ENCODE results near the gene PLEKHH2.
"Not testable (repeated sequence)": the region's sequence is repeated elsewhere in the genome, so short reads cannot be mapped to it uniquely, and the experiment has no call there.

Gene PLEKHH2

DNA sequence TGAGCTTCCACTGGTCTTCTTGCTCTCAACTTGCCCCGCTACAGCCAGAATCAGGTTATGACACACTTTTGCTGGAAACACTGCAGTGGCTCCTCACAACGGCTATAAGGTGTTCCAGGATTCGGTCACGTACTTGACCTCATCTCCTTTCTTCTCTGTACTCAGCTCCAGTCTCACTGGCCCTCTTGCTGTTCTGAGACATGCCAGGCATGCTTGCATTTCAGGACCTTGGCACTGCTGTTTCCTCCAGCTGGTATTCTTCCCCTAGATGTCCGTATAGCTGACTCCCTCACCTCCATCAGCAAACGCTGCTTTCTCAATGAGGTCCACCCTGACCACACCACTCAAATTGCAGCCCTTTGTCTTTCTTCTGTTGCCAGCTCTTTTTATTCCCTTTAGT lies 71.1 kb downstream of the PLEKHH2 start:
- Histone ChIP-seq H4K20me1 (no peaks in the 10 kb centered on the region), H3K27ac (no peak overlapping the region), H3K9ac (no peak overlapping the region), H3K4me2 (no peak overlapping the region), H3K4me3 (no peak overlapping the region), H3K9me3 (replicated peaks in 1 of 11) (no peaks in the 10 kb centered on the region), H3K36me3 (no peaks in the 10 kb centered on the region), H3K4me1 (peaks cover 0 to 11% (median 2%) of the 10 kb centered on the region in 10 experiments; a peak in 8 of 20 replicates), H3K27me3 (no peaks in the 10 kb centered on the region)
- TF ChIP-seq Cebpa-rat (IDR thresholded peaks at IDR 0.05), result no peak

DNA sequence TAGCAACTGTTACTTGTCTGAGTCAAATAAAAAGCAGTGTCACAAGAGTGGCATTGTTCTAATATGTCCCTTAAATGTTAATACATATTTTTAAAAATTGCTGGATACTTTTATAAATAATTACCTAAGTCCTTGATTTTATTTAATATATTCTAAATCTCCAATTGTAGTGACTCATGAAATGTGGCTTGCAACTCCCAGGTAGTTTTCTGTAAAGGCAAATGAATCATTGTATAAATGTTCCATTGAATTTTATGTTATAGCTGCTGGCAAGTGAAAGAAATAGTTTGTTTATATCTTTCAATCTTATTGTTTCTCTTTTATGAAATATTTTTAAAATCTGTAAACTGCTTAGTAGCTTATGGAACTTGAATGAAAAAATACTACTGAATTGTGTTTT lies 71.8 kb downstream of the PLEKHH2 start:
- Histone ChIP-seq H3K9me3 (replicated peaks in 1 of 11) (no peaks in the 10 kb centered on the region), H3K4me3 (no peak overlapping the region), H3K4me2 (no peak overlapping the region), H3K4me1 (peaks cover 0 to 15% (median 3%) of the 10 kb centered on the region in 10 experiments; a peak in 11 of 20 replicates), H3K36me3 (no peaks in the 10 kb centered on the region), H3K27ac (no peak overlapping the region), H4K20me1 (no peaks in the 10 kb centered on the region), H3K9ac (no peak overlapping the region), H3K27me3 (no peaks in the 10 kb centered on the region)
- TF ChIP-seq Cebpa-rat (IDR thresholded peaks at IDR 0.05), result no peak

DNA sequence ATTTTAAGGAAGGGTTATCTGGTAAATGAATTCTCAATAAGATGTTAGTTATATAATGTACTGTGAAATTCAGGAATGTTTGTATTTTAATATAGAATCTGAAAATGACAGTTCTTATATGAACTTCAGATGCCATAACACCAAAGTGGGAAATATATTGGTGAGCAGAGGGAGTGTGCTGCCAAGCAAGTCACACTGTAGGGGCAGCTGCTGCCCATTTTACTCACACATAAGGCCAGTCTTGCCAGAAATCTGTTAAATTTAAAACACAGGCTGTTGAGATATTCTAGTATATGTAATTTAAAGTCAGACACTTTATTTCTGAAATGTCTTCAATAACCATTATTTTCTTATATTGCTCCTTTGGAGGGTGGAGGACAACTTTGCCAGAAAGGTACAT lies 73.8 kb downstream of the PLEKHH2 start:
- H3K9me3 ChIP-seq (replicated peaks in 1 of 11), result no peaks in the 10 kb centered on the region
- H3K4me1 ChIP-seq, result peaks cover 0 to 33% (median 10%) of the 10 kb centered on the region in 10 experiments; a peak in 11 of 20 replicates
- H3K36me3 ChIP-seq, result no peaks in the 10 kb centered on the region
- no peak overlapping the region for H3K27ac ChIP-seq
- H4K20me1 ChIP-seq, result no peaks in the 10 kb centered on the region
- no peak overlapping the region for H3K9ac ChIP-seq
- TF ChIP-seq Cebpa-rat (IDR thresholded peaks at IDR 0.05), result no peak
- no peak overlapping the region for H3K4me2 ChIP-seq
- H3K27me3 ChIP-seq, result no peaks in the 10 kb centered on the region
- H3K4me3 ChIP-seq, result no peak overlapping the region

DNA sequence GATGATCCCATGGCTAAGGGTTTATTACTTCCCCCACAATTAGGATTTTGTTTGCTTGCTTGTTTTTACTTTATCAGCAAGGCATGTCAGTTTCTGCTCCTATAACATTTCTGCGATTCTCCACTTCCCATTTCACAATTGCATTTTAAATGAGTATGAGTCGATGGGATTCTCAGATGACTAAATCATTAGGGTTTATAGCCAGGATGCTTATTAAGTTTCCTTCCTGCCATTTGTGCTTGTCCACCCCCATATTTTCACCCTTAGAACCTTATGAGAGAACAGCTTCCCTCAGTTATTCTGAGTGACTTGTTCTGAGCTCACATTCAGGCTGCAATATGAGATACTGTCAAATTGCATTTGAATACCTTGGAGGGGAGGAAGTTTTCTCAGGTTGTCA lies 77.1 kb downstream of the PLEKHH2 start:
- H4K20me1 ChIP-seq, result no peaks in the 10 kb centered on the region
- H3K9me3 ChIP-seq (replicated peaks in 1 of 11), result no peaks in the 10 kb centered on the region
- H3K4me2 ChIP-seq, result peak overlapping the region in 6 of 11 experiments; percentile 25 to 70 (median 56); a peak in 12 of 22 replicates
- TF ChIP-seq Cebpa-rat (IDR thresholded peaks at IDR 0.05), result no peak
- H3K4me1 ChIP-seq, result peaks cover 18 to 50% (median 29%) of the 10 kb centered on the region in 10 experiments
- no peak overlapping the region for H3K4me3 ChIP-seq
- H3K36me3 ChIP-seq, result no peaks in the 10 kb centered on the region
- H3K27ac ChIP-seq, result peak overlapping the region in 1 of 11 experiments; percentile 6; a peak in 2 of 22 replicates
- no peaks in the 10 kb centered on the region for H3K27me3 ChIP-seq
- no peak overlapping the region for H3K9ac ChIP-seq

DNA sequence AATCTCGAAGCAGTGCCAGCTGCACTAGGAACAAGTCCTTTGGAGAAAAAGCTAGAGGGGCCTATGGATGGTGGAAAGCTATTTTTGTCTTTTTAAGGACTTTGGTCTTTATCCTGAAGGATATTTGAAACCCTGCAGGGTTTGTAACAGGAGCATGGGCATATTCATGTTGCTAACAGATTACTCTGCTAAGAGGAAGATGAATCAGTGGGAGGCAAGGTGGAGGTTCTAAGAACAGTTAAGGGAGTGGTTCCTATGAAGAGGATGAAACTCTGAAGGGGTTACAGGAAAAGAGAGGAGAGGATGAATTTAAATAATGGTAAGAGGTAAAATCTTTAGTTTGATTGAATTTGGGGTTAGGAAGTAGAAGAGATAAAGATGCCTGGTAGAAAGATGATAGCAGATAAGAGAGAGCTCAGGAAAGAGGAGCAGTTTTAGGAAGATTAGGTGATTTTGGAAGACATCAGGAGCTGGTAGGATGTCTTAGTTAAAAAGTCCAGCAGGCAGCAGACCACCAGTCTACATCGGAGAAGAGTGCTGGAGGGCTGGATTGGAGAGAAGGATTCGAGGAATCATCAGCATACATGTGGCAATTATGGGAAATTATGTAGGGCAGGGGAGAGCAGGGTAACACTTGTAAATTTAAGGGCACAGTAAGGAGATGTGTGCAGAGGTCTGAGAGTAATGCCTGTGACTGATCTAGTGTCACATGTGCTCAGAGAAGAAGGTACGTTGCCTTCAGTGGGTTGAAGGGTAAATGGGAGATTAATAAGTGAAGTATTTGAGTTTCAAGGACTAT lies 78.4 kb downstream of the PLEKHH2 start:
- peak overlapping the region in 4 of 11 experiments; percentile 36 to 70 (median 70); a peak in 6 of 22 replicates for H3K4me2 ChIP-seq
- TF ChIP-seq Cebpa-rat (IDR thresholded peaks at IDR 0.05), result no peak
- H3K9ac ChIP-seq, result no peak overlapping the region
- no peak overlapping the region for H3K27ac ChIP-seq
- H3K4me3 ChIP-seq, result no peak overlapping the region
- no peaks in the 10 kb centered on the region for H3K36me3 ChIP-seq
- no peaks in the 10 kb centered on the region for H3K9me3 ChIP-seq (replicated peaks in 1 of 11)
- no peaks in the 10 kb centered on the region for H3K27me3 ChIP-seq
- H4K20me1 ChIP-seq, result no peaks in the 10 kb centered on the region
- peaks cover 18 to 50% (median 31%) of the 10 kb centered on the region in 10 experiments for H3K4me1 ChIP-seq

DNA sequence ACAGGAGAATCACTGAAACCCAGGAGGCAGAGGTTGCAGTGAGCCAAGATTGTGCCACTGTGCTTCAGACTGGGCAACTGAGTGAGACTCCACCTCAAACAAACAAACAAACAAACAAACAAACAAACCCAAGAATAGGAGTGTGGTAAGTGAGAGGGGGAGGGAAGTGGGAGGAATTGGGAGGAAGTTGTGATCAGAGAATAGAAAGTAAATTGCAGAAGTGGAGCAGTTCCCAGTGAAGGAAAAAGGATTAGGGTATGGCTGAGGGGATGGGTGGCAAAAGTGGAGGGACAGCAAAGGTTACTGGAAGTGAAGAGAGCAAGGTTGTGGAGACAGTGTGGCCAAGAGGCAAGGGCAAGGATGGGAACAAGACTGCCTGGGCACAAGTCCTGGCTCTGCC lies 80.3 kb downstream of the PLEKHH2 start:
- no peak overlapping the region for H3K4me3 ChIP-seq

DNA sequence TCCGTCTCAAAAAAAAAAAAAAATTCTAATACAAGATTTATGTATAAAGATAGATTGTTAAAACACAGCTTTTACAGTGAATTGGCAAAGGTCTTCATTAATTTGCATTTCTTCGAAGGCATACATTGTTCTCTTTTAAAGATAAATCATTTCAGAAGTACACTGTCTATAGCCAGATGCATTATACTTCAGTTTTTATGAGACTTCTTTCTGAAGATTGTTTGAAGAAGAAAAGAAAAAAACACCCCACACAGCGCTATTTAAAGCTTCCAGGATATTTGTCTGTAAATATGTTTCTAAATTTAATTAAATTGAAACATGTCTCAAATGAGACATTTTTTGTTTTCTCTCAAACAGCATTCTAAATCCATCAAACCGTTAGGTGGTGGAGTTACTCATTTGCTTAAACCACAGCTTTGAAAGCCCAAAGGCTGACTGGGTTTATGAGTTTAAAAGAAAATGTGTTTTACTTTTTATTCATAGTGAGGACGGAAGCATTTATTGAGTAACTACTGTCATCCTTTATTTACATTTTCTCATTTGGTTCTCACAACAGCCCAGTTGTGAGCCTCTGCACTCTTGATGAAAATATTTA lies 81.6 kb downstream of the PLEKHH2 start:
- H4K20me1 ChIP-seq, result no peaks in the 10 kb centered on the region
- no peaks in the 10 kb centered on the region for H3K36me3 ChIP-seq
- no peak for TF ChIP-seq Cebpa-rat (IDR thresholded peaks at IDR 0.05)
- H3K9me3 ChIP-seq (replicated peaks in 1 of 11), result no peaks in the 10 kb centered on the region
- H3K27ac ChIP-seq, result no peak overlapping the region
- H3K9ac ChIP-seq, result no peak overlapping the region; a peak in 2 of 22 replicates
- H3K27me3 ChIP-seq, result no peaks in the 10 kb centered on the region
- H3K4me1 ChIP-seq, result peaks cover 18 to 49% (median 31%) of the 10 kb centered on the region in 10 experiments
- no peak overlapping the region for H3K4me3 ChIP-seq
- H3K4me2 ChIP-seq, result peak overlapping the region; percentile 10 to 62 (median 40); a peak in 15 of 22 replicates

More for the DNA sequence above, 80.3 kb downstream of the PLEKHH2 start:
- H3K27me3 ChIP-seq, result no peaks in the 10 kb centered on the region
- no peaks in the 10 kb centered on the region for H4K20me1 ChIP-seq
- no peak overlapping the region for H3K9ac ChIP-seq
- peaks cover 18 to 50% (median 31%) of the 10 kb centered on the region in 10 experiments for H3K4me1 ChIP-seq
- H3K4me2 ChIP-seq, result peak overlapping the region; percentile 25 to 62 (median 46); a peak in 20 of 22 replicates
- peak overlapping the region in 3 of 11 experiments; percentile 28 to 42 (median 31); a peak in 3 of 22 replicates for H3K27ac ChIP-seq
- TF ChIP-seq Cebpa-rat (IDR thresholded peaks at IDR 0.05), result no peak
- no peaks in the 10 kb centered on the region for H3K9me3 ChIP-seq (replicated peaks in 1 of 11)
- H3K36me3 ChIP-seq, result no peaks in the 10 kb centered on the region

DNA sequence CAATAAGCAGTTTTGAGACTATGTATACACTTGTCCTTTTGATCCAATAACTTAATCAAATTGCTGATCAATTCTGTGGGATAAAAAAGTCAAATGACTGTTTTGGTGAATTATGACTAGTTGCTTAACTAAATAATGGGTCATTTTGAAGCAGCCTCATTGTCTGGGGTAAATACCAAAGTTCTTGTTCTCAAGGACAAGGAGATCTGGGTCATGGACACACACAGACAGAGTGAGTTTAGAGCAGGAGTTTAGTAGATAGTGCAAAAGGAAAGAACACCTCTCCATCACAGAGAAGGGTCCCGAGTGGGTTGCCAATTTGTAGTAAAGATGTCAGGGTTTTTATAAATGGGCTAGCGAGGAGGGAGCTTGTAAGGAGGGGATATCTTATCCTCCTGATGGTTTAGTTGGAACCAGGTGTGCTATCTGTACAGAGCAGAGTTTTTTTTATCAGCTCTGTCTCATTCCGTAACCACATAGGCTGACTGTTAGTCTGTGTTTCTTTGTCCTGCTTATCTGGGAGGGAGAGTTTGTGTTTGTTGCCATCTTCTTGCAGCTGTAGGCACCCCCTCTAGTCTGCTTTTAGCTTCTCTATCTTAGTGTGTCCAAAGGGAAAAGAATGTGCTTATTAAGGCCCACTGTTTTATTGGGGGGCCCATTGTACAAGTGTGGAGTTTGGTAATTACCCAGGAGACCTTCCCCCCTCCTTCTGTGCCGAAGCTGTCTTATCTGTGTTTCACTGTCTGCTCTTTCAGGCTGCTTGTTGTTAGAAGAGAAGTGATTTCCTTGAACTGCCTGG lies 87.9 kb downstream of the PLEKHH2 start:
- no peak overlapping the region for H3K27ac ChIP-seq
- no peaks in the 10 kb centered on the region for H3K27me3 ChIP-seq
- TF ChIP-seq Cebpa-rat (IDR thresholded peaks at IDR 0.05), result no peak

DNA sequence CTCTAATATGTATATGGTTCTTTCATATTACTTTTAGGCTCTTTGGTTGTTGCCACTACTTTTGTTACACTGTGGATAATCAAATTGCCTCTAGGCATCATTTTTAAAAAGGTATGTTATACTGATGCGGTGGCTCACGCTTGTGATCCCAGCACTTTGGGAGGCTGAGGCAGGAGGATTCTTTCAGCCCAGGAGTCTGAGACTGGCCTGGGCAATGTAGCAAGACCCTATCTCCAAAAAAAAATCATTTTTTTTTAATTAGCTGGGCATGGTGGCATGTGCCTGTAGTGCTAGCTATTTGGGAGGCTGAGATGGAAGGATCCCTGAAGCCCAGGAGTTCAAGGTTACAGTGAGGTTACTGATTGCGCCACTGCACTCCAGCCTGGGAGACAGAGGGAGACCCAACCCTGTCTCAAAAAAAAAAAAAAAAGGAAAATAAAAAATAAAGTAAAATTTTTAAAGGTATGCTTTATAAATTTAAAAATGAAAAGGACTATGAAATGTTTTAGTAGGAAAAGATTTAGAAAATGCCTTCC lies 88.7 kb downstream of the PLEKHH2 start:
- Histone ChIP-seq H3K27me3 (no peaks in the 10 kb centered on the region), H3K4me3 (no peak overlapping the region), H3K27ac (no peak overlapping the region), H3K9ac (no peak overlapping the region), H3K36me3 (no peaks in the 10 kb centered on the region), H3K9me3 (replicated peaks in 1 of 11) (no peaks in the 10 kb centered on the region), H3K4me1 (peaks cover 0 to 4% (median 0%) of the 10 kb centered on the region in 10 experiments; a peak in 2 of 20 replicates), H4K20me1 (no peaks in the 10 kb centered on the region), H3K4me2 (no peak overlapping the region)
- no peak for TF ChIP-seq Cebpa-rat (IDR thresholded peaks at IDR 0.05)

More for the DNA sequence above, 87.9 kb downstream of the PLEKHH2 start:
- Histone ChIP-seq H3K4me2 (no peak overlapping the region), H4K20me1 (no peaks in the 10 kb centered on the region), H3K36me3 (no peaks in the 10 kb centered on the region), H3K4me3 (no peak overlapping the region), H3K4me1 (peaks cover 0 to 4% (median 0%) of the 10 kb centered on the region in 10 experiments; a peak in 4 of 20 replicates), H3K9me3 (replicated peaks in 1 of 11) (no peaks in the 10 kb centered on the region), H3K9ac (no peak overlapping the region)

DNA sequence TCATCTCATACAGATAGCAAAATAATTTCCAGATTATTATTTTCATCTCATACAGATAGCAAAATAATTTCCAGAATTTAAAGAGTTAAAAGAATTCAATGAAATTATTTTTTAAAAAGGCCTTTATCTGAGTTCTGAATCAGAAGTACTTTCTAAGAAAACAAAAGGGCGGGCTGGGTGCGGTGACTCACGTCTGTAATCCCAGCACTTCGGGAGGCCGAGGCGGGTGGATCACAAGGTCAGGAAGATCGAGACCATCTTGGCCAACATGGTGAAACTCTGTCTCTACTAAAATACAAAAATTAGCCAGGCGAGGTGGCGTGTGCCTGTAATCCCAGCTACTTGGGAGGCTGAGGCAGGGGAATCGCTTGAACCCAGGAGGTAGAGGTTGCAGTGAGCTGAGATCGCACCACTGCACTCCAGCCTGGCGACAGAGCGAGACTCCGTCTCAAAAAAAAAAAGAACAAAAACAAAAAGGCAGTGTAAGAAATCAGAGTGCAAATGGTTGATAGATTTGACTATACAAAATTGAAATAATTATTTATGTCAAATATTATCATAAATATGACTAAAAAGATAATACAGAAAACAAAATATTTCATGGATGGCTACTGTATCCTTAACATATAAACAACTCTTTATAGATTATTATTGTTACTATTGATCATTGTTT lies 90.0 kb downstream of the PLEKHH2 start:
- H3K4me2 ChIP-seq; H3K36me3 ChIP-seq; H3K4me3 ChIP-seq; H4K20me1 ChIP-seq; H3K4me1 ChIP-seq; H3K27me3 ChIP-seq; H3K9me3 ChIP-seq (replicated peaks in 1 of 11); H3K27ac ChIP-seq; H3K9ac ChIP-seq: not testable (repeated sequence)

Data from BLaER1 treated with 17β-estradiol and CSF1 and Interleukin-3, amounts not matched to agents 10 nM and 100 nM (cell line).